HG03108 (cell line): Measurements from ENCODE around the gene ENTHD1.
A peak's percentile ranks its signal among the peaks of the same experiment; 100 is the strongest.

Source experiments
- ATAC-seq: cut with Tn5 transposase; IDR thresholded peaks from one replicate; pipeline ENCODE4 v1.9.1; 2021; ENCODE audit warnings: moderate library complexity; ENCODE audit not compliant: unreplicated experiment

The ENTHD1 gene

DNA sequence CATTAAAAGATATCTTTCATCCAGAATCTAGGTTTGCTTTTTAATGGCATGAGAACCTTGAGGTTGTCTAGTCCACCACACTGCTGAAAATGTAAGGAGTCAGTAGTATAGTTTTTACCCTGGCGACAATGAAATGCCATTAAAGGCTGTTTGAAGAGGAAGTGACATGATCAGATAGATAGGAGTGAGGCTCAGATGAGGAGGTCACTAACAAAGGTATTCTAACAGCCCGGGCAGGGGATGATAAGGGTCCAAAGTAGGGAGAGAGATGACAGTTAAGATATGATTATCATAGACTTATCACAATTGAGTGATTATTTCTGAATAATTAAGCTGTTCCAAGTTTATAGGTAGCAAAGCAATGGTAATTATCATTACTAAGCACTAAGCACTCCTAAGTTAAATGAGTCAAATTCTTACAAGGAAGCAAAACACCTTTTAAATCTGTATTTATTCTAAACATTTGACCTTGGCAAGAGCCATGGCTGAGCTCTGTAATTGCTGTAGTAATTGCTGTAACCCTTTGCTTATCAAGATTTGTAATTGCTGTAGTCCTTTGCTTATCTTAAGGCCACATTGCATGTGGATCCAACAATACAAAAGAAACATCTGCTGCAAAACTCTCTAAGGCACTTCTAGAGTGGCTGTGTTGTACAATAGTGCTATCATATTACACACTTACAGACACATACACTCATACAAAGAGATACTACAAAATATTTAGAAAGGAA, 92.6 kb downstream of the ENTHD1 start:
- no peak for ATAC-seq

DNA sequence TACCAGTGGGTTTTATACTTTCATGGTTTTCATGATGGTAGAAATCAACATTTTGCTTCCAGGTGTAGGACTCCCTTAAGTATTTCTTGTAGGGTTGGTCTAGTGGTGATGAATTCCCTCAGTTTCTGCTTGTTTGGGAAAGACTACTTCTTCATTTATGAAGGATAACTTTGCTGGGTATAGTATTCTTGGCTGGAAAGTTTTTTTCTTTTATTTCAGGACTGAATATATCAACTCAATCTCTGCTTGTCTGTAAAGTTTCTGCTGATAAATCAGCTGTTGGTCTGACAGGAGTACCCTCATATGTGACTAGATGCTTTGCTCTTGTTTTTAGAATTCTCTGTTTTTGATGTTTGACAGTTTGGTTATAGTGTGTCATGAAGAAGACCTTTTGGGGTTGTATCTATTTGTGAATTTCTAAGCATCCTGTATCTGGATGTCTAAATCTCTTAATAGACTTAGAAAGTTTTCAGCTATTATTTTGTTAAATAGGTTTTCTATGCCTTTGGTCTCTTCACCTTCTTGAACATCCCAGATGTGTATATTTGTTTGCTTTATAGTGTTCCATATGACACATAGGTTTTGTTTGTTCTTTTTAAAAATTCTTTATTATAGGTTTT, 95.9 kb downstream of the ENTHD1 start:
- ATAC-seq, result no peak

DNA sequence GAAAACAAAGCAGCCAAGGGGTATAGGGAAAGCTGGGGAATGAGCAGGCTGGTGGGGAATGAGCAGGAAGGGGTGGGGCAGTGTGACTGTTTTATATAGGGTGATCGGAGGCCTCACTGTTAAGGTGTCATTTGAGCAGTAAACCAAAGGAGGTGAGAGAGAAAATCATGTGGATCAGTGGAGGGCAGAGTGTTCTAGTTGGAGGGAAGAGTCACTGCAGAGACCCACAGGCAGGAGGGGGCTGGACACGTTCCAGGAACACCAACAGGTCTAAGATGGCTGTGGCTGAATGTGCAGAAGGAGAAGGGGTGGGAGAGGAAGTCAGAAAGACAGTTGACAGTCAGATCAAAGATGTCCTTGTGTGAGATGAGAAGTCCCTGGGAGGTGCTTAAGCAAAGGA, 103.8 kb downstream of the ENTHD1 start:
- ATAC-seq, result no peak

DNA sequence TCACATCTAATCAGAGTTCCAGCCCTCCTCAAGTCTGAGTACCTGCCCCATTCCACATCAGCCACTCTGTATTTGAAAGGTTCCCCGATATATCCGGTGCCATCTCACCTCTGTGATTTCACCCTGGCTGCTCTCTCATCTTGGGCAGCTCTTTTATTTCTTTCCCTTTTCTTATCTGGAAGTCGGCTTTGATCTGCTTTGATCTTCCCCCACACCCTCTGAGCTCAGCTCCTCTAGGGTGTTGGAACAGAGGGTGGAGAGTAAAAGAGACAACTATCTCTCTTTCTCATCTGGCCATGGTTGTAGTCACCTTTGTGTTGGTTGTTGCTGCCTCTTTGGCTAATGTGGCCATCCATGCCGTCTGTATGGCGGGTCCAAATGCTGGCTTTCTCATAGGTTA, 108.3 kb downstream of the ENTHD1 start:
- ATAC-seq, result no peak

DNA sequence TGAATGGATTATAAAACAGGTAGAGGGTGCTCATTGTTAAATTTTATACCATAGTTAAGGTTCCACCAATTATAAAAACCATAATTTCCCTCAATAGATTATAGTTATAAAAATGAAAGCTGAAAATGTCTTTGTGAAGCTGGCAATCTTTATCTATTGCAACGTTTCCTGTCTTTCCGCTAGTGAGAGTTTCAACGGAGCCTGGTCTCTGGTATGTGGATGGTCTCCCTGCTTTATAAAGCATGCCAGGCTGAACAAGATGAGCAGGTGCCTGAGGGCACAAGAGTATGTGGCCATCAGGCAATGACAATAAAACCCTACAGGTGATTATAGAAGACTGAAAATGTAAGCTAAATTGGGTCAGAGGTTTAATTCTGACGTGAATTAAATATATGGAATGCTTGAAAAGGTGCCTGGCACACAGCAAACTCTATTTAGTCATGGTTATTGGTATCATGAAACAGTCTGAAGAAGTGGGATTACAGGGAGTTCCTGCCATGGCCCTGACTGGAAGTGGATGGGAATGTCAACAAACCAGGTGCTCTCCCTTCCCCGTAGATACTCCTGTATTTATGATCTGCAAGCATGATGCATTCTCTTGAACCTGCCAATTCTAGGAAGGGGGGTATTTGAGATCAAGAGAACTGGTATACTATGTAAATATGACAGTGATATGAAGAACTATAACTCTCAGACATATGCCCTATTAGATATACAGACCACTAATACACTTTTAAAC, 115.7 kb downstream of the ENTHD1 start:
- no peak for ATAC-seq

DNA sequence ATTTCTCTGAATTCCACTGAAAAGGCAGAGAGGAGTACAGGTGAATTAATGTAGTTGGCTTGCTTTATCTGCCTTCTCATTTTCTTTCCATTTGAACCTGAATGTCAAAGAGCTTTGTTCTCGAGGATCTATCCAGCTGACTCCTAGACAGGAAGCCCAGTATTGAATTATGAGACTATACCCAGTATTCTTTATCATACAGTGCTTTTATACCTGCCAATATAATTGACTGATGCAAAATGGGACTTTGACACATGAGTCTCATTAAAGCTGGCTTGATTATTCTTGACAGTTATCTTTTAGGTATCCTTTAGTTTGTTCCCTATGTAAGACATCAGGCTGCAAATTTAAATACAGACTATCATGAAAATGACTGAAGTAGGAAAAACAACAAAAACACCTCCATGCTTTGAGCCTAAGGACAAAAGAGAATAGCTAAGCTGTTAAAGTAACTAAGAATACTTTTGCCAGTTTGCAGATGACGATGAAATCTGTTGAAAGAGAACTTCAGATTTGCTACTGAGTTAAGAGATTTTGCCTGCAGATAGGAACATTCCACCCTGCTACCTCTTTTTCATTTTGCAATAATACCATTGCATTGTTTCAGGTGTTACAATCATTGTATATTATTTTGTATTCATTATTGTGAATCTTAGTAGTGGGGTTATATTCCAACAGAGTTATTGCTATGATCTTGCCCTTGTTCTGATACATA, 117.1 kb downstream of the ENTHD1 start:
- ATAC-seq, result no peak

DNA sequence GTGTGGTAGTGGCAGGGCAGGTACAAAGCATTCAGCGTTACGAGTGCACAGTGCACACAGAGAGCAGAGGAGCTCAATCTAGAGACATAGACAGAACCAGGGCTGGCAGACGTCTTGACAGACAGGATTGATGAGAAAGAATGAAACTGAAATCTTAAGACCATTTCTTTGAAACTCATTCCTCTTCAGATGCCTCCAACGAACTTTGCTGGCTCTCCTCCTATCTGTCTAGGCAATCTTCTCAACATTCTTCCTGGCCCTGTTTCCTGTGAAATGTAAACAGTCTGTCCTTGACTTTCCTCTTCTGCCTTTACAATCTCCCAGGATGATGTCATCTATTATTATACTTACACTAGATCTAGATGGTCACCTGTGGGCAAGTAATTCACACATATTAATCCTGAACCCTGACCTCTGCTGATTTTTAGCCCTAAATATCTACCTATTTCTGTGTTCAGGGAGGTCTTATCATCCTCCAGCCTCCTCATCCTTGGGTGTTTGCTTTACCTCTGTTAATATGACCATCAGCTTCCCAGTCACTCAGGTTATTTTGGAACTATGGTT, 119.5 kb downstream of the ENTHD1 start:
- peak; percentile 64 for ATAC-seq

DNA sequence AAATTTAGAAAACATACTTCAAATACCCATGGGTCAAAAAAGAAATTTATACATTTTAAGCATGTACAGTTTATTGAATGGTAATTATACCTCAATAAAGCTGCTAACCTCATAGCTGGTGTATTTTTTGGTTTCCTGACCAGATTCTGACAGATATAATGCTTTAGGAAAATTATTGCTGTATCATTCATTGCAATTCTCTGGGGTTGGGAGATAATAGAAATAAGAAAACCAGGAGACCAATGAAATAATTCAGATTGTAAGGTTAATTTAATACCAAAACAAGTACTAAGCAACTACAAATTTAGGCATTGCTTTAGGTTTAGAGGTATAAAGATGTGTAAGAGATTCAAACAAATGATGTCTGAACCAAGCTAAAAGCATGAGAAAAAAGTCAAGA, 120.1 kb downstream of the ENTHD1 start:
- no peak for ATAC-seq

DNA sequence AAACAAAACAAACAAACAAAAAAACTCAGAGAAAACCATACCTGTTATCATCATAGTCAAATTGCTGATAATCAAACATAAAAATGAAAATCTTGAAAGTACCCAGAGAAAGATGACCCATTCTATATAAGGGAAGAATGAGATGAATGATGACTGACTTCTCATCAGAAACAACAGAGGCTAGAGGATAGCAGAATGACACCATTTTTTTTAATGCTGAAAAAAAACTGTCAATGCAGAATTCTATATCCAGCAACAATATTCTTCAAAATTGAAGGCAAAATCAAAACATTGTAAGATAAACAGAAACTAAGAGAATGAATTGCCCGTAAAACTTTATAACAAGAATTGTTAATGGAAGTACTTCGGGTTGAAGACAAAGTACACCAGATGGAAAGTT, 122.1 kb downstream of the ENTHD1 start:
- ATAC-seq, result no peak

DNA sequence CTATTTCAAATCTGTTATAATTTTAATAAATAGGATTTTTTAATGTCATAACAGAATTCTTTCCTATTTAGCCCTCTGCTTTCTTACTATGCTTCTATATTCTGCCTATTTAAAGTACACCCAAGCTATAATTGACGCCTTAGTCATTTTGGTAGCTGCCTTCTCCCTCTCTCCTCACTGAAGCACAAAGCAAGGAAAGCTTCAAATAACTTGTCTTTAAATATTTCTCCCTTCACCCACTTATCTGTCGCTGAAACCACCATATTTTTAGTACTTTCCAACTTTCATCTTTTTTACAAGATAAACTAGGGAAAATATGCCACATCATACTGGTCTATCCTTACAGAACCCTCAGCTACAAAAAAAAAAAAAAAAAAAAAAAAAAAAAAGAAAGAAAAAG, 127.9 kb downstream of the ENTHD1 start:
- no peak for ATAC-seq

DNA sequence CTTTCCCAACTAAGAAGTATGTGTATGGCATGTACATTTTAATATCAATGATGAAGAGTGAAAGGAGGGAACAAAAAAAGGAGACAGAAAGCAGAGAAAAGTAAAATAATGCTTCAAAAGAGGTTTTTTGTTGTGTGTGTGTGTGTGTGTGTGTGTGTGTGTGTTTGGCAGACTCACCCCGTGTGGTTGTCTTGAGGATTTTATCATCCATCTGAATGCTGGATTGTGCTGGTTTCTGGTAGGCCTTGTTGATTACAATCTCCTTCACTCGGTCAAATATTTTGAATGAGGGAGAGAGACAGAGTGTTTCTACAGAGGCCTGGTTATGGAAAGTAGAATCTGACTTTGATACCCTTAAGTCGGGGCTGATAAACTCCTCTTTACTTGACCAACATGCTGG, 128.5 kb downstream of the ENTHD1 start:
- ATAC-seq, result no peak

DNA sequence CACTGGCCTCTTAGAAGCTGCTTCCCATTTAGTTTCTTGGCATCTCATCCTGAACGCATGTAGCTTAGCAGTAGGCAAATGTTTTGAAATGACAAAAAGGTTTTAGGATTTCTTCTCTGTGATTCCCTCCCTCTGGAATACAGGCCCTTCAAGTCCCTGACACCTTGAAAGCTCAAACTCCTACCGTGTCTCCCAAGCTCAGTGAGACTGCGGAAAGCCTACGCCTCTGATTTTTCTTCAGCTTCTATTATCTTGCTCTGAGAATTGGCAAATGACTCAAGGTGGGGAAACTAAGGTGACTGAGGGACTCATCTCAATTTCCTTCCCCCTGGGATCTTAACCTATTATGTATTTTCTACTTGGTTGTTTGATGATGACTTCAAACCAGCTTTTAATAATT, 130.3 kb downstream of the ENTHD1 start:
- ATAC-seq, result no peak

DNA sequence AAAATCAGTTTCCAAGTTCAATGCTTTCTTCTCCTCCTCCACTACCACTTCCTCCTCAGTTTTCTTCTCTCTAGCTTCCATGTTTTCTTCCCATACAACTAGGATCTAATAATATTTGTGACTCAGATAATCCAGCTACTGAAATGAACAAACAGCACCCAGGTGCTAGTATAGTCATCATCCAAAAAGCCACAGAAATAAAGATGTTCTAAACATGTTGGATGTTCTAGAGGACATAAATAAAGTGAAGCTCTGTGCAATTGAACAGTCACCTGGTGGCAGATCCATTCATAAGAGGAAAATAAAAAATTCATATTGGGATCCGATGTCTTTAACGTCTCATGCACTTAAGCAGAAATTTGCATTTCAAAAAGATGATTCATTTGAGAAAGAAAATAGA, 142.8 kb downstream of the ENTHD1 start:
- no peak for ATAC-seq

DNA sequence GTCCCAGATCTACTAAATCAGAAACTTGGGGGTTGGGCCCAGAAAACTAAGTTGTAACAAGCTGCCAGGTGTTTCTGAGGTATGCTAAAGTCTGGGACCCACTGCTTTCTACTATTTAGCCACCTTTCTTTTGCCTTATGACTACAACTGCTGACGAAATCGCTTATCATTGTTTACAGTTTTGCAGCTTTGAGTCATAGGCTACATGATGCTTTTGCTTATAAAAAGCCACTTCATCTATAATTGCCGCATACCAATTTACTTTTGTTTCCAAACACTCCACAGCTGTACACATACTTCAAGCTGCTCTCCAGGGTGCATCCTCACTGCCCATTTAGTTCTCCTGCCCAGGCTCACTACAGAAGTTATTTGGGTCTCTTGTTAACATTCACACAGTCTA, 144.7 kb downstream of the ENTHD1 start:
- no peak for ATAC-seq

DNA sequence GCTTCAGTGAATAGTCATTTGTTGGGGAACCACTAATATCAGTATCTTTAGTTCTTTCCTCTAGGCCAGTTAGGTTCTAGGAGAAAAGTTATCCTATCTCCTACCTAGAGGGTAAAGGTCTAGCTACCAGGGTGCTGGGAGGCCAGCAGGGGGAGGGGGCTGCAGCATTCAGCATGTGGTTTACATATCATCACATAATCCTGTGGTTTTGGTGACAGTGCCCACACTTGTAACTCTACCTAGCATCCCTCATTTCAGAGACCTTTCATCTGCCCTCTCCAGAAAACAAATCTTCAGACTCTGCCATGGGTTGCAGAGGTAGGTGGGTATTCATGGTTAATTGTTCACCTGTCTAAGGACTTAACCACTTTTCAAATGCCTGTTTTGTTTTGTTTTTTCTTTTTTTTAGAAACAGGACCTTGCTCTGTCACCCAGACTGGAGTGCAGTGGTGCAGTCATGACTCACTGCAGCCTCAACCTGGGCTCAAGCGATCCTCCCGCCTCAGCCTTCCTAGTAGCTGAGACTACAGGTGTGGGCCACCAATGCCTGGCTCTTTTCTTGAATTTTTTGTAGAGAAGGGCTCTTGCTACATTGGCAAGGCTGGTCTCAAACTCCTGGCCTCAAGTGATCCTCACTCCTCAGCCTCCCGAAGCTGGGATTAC, 146.8 kb downstream of the ENTHD1 start:
- ATAC-seq, result no peak

DNA sequence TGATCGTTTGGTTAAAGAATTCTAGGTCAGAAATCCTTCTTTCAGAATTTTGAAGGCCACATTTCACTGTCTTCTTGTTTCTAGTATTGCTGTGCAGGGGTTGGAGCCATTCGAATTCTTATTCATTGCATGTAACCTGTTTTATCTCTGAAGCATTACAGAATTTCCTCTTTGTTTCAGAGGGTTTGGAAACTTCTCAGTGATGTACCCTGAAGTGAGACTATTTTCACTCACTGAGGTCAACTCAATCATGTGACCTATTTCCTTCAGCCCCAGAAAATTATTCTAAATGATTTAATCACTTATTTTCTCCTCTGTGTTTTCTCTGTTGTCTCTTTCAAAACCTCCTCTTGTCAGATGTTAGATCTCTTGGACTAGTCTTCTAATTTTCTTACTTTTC, 147.8 kb downstream of the ENTHD1 start:
- no peak for ATAC-seq

DNA sequence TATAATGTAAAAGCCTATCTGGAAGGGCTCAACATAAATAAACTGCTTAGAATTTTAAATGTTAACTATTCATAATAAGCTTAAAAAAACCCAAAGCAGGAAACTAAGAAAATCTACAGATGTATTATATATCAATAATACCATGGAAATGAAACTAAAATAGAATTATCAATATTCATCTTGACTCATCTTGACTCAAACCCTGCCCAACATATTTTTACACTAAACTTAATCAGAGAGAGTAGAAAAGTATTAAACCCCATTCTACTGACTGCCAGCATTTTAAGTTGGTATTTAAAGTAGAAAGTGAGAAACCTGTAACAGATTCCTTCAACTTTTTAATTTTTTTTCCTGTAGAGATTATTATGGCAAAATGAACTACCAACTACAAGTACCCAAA, 149.2 kb downstream of the ENTHD1 start:
- ATAC-seq, result no peak

DNA sequence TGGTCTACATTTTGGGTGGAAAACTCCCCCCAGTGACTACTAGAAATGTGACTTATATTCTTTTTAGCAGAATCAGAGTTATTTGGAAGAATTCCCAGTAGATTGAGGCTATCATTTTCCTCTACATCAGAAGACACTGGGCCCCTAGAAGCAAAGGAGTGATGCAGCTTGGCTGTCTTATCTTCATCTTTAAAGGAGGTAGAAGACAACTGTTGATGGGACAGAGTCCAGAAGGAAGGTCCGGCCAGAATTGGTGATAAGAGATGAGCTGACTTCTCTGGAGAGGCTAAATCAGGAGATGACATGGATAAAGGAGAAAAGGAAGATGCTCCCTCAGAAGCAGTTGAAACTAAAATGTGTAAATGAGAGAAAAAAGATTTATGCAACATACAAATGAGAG, 149.6 kb downstream of the ENTHD1 start:
- no peak for ATAC-seq

DNA sequence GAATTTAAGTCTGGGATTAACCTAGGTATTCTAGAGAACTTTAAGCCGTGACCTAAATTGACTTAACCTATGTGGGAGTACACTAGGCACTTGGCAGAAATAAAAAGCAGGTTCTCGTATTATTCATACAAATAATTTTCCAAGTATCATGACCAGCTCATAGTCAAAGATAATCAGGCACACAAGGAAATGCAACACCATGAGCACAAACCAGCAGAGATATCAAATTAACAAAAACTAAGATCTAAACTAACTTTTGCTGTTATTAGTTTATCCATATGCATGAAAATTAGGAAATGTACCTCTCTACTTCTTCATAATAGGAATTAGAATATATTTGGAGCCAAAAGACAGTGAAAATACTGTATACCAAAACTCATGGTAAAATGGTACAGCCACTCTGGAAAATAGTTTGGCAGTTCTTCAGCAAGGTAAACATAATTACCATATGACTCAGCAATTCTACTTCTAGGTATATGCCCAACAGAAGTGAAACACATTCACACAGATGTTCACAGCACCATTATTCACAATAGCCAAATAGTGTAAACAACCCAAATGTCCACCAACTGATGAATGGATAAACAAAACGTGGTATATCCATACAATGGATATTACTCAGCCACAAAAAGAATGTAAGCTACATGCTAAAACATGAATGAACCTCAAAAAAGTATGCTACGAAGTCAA, 154.1 kb downstream of the ENTHD1 start:
- no peak for ATAC-seq

DNA sequence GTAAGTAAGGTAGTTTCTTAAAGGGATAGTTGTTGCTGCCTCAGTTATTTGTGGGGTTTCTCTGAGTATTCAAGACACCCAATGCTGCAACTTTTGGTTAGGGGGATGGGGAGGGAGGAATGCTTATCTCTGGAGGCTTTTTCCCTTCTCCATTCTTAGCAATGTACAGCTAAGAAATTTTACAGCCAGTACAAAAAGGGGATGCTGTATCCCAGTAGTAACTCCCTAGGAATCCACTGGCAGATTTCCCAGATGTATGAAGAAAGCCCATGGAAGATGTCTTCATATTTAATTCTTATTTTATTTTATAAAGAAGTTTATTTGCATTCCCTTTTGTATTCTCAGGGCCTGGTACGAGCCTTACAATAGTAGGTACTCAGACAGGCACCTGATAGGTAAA, 154.8 kb downstream of the ENTHD1 start:
- no peak for ATAC-seq
